ENCODE results near the gene MYADML2.

DNA sequence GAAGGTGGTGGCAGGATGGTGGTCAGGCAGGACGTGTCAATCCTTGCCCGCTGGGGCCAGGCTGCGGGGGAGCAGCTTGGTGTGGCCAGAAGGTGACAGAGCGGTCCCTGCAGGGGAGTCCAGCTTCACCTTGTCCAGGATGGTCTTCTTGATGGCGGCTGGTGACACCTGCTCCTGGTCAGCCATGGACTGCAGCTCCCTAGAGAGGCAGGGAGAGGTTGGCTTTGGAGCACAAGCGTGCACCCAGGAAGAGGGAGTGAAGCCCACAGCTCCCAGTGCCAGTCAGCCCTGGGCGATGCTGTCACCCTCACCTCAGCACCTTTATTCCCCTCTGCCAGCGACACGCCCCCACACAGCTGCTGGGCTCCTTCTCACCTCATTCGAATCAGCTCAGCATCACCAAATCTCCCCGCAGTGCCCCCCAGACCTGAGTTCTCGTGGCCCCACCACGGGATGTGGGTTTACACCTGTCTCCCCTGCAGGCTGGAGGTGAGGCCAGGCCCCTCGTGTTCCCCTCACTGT lies 13.8 kb downstream of the MYADML2 start:
- TF ChIP-seq, protein P1, sequence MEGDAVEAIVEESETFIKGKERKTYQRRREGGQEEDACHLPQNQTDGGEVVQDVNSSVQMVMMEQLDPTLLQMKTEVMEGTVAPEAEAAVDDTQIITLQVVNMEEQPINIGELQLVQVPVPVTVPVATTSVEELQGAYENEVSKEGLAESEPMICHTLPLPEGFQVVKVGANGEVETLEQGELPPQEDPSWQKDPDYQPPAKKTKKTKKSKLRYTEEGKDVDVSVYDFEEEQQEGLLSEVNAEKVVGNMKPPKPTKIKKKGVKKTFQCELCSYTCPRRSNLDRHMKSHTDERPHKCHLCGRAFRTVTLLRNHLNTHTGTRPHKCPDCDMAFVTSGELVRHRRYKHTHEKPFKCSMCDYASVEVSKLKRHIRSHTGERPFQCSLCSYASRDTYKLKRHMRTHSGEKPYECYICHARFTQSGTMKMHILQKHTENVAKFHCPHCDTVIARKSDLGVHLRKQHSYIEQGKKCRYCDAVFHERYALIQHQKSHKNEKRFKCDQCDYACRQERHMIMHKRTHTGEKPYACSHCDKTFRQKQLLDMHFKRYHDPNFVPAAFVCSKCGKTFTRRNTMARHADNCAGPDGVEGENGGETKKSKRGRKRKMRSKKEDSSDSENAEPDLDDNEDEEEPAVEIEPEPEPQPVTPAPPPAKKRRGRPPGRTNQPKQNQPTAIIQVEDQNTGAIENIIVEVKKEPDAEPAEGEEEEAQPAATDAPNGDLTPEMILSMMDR (conservative IDR thresholded peaks at IDR 0.05; ENCODE audit: low read depth in 2 of 2): no peak
- TF ChIP-seq EZH2 (IDR thresholded peaks at IDR 0.05; ENCODE audit: low read depth, unreplicated experiment): no peak
- no peak; the same call in 1 of the 2 replicates for TF ChIP-seq POLR2AphosphoS5 (IDR thresholded peaks at IDR 0.05; ENCODE audit: low read depth)
- TF ChIP-seq CREB1 (CRISPR knock-in tag; IDR thresholded peaks at IDR 0.05; ENCODE audit: low read depth): no peak
- TF ChIP-seq, protein P2, sequence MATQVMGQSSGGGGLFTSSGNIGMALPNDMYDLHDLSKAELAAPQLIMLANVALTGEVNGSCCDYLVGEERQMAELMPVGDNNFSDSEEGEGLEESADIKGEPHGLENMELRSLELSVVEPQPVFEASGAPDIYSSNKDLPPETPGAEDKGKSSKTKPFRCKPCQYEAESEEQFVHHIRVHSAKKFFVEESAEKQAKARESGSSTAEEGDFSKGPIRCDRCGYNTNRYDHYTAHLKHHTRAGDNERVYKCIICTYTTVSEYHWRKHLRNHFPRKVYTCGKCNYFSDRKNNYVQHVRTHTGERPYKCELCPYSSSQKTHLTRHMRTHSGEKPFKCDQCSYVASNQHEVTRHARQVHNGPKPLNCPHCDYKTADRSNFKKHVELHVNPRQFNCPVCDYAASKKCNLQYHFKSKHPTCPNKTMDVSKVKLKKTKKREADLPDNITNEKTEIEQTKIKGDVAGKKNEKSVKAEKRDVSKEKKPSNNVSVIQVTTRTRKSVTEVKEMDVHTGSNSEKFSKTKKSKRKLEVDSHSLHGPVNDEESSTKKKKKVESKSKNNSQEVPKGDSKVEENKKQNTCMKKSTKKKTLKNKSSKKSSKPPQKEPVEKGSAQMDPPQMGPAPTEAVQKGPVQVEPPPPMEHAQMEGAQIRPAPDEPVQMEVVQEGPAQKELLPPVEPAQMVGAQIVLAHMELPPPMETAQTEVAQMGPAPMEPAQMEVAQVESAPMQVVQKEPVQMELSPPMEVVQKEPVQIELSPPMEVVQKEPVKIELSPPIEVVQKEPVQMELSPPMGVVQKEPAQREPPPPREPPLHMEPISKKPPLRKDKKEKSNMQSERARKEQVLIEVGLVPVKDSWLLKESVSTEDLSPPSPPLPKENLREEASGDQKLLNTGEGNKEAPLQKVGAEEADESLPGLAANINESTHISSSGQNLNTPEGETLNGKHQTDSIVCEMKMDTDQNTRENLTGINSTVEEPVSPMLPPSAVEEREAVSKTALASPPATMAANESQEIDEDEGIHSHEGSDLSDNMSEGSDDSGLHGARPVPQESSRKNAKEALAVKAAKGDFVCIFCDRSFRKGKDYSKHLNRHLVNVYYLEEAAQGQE (IDR thresholded peaks at IDR 0.05; ENCODE audit: unreplicated experiment): no peak
- TF ChIP-seq, protein P3, sequence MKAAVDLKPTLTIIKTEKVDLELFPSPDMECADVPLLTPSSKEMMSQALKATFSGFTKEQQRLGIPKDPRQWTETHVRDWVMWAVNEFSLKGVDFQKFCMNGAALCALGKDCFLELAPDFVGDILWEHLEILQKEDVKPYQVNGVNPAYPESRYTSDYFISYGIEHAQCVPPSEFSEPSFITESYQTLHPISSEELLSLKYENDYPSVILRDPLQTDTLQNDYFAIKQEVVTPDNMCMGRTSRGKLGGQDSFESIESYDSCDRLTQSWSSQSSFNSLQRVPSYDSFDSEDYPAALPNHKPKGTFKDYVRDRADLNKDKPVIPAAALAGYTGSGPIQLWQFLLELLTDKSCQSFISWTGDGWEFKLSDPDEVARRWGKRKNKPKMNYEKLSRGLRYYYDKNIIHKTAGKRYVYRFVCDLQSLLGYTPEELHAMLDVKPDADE (IDR thresholded peaks at IDR 0.05): no peak
- no peak for TF ChIP-seq ZNF331 (CRISPR knock-in tag; IDR thresholded peaks at IDR 0.05; ENCODE audit: low read depth)

Measured in GM23338 (cell line).